RPMI7951 (cell line): ENCODE results near the gene FCHSD2. TPM values are rescaled to one million over a fixed set of nuclear protein-coding genes. Genes with fewer than 3 reads are reported as not detected.
A peak's percentile ranks its signal among the peaks of the same experiment; 100 is the strongest.
"Not testable (repeated sequence)": the region's sequence is repeated elsewhere in the genome, so short reads cannot be mapped to it uniquely, and the experiment has no call there.

ENCODE experiments used
- DNase-seq: peaks from one replicate; pipeline ENCODE4 v3.0.0-alpha.2; 2012; ENCODE audit warnings: low read depth
- total RNA-seq: library from RNA; depleted of rRNA; stranded (reverse); fragments of >200 nt; shearing (Covaris generic); gene quantifications from 2 replicates; pipeline ENCODE4 v1.2.3, GENCODE V29; 2014

FCHSD2 gene
- total RNA-seq, 1 experiment from 2014 or later: 12.4 TPM

- DNase-seq: no peak
Observed at GRCh38 chr11:73012121-73012863, 129.8 kb downstream of the FCHSD2 start.

GRCh38 chr11:73011126-73011817 is 130.8 kb downstream of the FCHSD2 start:
- DNase-seq: no peak

GRCh38 chr11:73009972-73010371 is 132.1 kb downstream of the FCHSD2 start:
- DNase-seq: no peak

- DNase-seq: no peak
Observed at GRCh38 chr11:73004088-73004487, 138.0 kb downstream of the FCHSD2 start.

- DNase-seq: no peak
Observed at GRCh38 chr11:73003088-73003487, 139.0 kb downstream of the FCHSD2 start.

GRCh38 chr11:73002214-73002613 is 139.9 kb downstream of the FCHSD2 start:
- no peak for DNase-seq

GRCh38 chr11:73001615-73002014 is 140.5 kb downstream of the FCHSD2 start:
- no peak for DNase-seq

- no peak for DNase-seq
Observed at GRCh38 chr11:72998676-72999075, 143.4 kb downstream of the FCHSD2 start.

GRCh38 chr11:72996959-72997358 is 145.2 kb downstream of the FCHSD2 start:
- no peak for DNase-seq

GRCh38 chr11:72989727-72990126 is 152.4 kb downstream of the FCHSD2 start:
- no peak for DNase-seq

GRCh38 chr11:72988821-72989220 is 153.3 kb downstream of the FCHSD2 start:
- no peak for DNase-seq

GRCh38 chr11:72985645-72986044 is 156.5 kb downstream of the FCHSD2 start:
- no peak for DNase-seq

GRCh38 chr11:72984453-72985077 is 157.6 kb downstream of the FCHSD2 start:
- DNase-seq: no peak

GRCh38 chr11:72983560-72983959 is 158.6 kb downstream of the FCHSD2 start:
- DNase-seq: no peak

GRCh38 chr11:72981971-72982685 is 160.0 kb downstream of the FCHSD2 start:
- no peak for DNase-seq

GRCh38 chr11:72981080-72981479 is 161.0 kb downstream of the FCHSD2 start:
- no peak for DNase-seq

- not testable (repeated sequence) for DNase-seq
Observed at GRCh38 chr11:72977782-72978181, 164.3 kb downstream of the FCHSD2 start.

- not testable (repeated sequence) for DNase-seq
Observed at GRCh38 chr11:72976522-72976892, 165.6 kb downstream of the FCHSD2 start.

- peak; percentile 67 for DNase-seq
Observed at GRCh38 chr11:72975778-72976521, 166.2 kb downstream of the FCHSD2 start.

- no peak for DNase-seq
Observed at GRCh38 chr11:72974487-72975205, 167.5 kb downstream of the FCHSD2 start.
